ENCODE results near the gene TTBK1.

TTBK1 gene

DNA sequence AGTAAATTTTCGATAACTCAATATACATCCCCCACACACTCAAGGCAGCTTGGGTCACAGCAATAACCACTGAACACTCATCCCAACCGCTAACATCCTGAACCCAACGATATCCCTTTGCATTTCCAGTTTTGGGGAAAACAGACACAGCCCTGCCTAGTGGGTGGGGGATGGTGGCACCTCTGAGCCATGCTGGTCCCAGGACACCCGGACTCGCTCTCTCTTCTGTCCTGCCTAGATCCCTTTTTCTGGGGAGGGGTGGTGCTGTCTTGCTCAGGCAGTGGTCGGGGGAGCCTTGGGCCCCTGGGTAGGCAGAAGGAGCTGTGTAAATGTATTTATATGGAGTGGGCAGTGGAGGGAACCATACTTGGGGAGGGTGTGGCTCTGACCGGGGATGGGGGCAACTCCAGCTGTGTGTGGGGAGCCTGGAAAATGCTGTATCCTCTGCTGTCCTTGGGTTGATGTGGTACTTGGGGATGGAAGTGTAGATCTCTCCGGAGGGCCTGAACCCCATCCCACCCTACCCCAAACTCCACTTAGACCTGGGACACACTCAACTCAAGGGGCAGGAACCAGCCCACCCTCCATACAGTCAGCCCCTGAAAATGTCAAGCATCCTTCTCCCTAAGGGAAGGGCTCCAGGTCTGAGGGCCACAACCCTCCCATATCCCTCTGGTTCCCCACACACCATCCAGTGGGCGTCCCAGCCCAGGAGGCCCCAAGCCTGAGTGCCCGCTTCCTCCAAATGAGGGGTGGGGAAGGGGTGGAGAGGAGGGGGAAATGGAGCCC lies 31.0 kb downstream of the TTBK1 start:
- DNase-seq: no peak

DNA sequence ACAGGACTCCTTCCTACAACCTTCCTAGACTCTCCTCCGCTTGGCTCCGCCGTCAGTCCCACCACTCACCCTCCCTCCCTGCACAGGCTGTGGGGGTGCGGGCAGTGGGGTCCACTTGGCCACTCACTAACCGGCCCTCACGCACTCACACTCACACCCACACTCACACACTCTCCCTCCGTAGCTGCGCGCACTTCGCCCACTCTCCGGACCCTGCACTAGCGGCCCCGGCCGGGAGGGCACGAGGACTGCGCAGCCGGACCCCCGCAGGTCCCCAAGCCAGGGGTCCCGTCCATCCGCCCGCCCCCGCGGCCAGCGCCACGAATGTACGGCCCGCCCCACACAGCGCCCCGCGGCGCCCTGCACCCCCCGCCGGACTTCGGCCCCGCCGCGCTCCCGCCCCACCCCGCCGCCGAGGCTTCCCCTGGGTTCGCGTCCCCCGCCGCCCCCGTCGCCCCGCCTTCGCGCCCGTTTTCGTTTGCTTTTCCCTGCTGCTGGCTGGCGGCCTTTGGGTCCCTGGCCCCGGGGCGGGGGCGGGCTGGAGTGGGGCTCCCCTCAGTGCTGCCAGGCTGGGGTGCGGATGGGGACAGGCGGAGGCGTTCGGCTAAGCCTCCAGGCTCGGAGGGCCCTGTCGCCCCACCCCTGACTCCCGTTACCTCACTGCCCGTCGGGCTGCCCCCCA lies 31.8 kb downstream of the TTBK1 start:
- DNase-seq: no peak

DNA sequence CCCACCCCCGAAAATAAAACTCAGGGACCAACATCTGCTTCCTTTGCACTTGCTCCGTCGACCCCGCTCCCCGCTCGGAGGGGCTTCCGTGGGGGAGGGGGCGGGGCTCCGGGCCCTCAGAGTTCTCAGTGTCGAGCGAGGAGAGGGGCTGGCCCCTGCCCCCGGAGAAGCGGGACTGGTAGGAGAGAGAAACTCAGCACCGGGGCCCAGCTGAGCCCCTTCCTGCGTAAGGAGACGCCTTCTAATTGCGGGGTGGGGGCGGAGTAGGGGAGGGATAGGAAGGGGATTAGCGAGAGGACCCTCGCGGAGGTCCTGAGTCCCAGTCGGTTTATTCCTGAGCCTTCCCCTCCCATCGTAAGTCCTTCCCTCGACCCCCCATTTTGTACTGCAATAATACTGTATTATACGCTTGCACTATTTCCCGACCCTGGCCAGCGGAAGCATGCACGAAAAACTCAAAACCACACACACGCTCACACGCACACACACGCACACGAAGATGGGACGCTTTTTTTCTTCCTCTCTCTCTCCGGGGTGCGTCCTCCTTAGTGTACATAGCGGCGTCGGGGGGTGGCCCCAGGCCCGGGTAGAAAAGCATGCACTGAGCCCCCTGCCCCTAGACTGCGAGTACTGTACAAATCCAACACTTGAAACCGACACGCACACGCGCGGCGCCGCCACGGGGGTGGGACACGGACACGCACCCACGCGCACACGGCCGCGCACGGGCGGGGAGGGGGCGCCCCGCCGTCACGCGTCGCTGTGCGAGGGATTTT lies 32.7 kb downstream of the TTBK1 start:
- no peak for DNase-seq

DNA sequence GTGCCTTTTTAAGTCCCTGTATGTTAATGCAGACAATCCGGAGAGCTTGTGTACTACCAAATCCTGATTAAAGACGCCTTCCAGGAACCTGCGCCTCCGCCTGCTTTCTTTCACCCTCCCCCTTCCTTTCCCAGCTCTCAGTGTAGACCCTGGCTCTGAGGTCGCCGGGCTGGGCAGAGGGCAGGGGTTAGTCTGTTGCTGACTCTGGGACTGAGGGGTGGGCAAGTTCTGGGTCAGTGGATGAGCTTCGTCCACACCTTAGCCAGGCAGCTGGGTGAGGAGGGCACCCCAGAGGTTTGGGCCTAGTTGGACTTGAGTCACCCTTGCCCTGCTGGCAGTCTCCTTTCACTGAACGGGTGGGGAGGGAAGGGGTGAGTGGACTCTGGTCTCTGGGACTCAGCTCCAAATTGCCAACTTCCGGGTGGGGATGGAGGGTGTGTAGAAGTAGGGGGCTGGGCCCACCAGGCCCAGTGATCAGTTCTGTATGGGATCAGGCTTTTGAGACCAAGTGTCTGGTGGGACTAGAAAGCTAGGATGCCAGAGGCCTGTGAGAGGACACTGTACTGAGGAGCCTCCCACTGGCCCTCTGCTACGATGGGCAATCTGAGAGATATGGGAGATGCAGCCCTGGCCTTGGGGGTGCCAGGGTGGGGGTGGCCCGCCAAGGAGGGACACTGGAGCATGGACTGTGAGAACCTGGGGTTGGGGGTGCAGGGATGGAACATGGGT lies 33.5 kb downstream of the TTBK1 start:
- DNase-seq: no peak

DNA sequence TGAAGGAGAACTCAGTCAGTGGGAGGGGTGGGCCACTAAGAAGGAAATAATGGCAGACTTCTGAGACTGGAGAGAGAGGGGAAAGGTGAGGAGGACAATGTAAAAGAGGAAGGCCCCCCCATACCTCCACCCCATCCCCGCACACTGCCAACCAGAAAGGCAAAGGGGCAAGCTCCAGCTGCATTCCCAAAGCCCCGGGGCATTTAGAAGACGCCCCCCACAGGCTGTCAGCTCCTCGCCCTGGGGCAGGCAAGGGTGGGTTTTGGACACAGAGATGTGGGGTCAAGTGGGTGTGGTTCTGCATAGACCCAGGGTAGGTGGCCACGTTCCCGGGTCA lies 34.0 kb downstream of the TTBK1 start:
- DNase-seq: no peak

DNA sequence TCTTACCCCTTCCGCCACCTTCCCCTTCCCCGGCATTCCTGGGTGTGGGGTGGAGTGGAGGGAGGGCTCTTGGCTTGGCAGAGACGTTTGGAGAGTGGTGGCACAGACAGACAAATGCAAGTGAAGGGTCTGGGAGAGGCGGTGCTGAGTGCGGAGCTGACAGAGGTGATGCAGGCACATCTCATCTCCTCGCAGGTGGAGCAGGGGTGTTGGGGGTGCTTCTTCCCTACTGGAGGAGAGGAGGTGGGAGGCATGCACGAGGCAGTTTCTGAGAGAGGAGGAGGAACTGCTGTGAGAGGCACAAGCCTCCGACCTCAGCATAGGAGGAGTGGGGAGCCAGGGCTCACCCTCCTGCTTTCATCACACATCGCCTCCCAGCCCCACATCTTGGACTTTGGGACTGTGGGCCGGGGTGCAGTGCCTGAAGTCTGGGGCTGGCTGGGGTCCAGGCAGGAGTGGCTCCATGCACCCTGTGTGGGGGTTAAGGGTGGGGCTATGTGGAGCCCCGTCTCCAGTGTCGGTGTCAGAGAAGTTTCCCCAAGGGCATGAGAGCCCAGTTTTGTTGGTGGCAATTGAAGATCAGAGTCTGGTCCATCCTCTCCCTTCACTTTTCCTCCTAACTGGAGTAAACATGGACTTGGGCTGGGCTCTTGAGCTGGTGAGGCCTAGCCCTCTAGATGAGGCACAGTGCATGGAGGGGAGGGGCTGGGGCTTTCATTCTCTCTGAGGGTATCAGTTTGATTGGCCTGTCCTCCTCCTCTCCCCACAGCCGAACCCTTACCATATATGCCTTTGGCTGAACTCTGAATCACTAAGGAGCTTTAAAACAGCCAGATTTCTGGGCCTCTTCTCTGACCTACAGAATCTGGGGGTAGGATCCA lies 34.6 kb downstream of the TTBK1 start:
- DNase-seq: no peak

DNA sequence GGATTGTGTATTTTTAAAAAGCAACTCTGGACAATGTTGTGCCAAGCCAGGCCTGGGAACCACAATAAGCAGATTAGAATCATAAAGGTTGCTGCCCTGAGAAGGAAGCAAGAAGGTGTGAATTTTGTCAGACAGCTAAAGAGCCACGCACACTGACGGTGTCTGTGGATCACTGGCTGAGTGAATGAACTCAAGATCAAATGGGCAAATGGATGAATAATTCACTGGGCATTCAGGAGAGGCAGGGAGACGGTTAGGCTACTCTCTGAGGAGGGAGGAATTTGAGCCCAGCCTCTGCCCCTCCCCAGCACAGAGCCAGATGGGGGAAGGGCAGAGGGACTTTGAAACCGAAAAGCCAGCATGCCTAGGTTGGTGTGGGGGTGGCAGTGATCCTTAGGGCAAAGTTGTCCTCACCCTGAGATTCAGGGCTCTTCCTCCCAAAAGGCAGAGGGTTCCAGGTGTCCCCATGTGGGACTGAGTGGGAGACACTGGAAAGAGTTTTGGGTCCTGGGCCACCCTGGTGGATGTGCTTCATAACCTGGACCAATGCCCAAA lies 35.3 kb downstream of the TTBK1 start:
- no peak for DNase-seq

DNA sequence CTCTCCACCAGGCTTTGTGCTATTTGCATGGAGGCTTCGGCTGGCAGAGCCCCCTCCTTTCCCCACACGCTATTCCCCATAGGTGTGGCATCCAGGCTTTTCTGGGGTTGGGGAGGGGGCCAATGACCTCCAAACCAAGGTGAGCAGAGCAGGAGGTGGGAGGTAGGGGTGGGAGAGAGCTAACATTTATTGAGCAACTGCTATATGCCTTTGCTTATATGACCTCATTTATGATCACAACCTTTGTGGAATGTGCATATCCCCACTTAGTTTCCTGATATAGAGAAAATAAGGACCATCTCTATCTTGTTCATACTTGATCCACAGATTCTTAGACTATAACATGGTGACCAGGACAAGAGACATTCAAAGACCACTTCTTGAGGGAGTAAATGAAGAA lies 37.0 kb downstream of the TTBK1 start:
- no peak for DNase-seq

DNA sequence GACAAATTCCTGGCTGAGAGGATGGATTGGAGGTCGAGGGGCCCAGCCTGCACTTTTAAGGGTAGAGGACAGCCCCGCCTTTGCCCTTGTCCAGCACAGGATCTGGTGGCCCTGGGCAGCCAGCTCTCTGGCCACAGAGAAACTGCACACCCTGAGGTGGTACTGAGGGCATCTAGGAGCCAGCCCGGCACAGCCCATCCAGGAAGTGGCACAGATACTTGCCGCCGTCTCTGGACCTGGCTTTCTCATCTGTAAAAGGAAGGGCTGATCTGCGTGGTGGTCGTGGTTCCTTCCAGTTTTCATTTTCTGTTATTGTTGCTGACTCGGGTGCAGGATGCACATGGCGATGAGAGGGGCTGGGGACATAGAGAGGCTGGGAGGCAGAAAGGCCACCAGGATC lies 38.8 kb downstream of the TTBK1 start:
- no peak for DNase-seq

DNA sequence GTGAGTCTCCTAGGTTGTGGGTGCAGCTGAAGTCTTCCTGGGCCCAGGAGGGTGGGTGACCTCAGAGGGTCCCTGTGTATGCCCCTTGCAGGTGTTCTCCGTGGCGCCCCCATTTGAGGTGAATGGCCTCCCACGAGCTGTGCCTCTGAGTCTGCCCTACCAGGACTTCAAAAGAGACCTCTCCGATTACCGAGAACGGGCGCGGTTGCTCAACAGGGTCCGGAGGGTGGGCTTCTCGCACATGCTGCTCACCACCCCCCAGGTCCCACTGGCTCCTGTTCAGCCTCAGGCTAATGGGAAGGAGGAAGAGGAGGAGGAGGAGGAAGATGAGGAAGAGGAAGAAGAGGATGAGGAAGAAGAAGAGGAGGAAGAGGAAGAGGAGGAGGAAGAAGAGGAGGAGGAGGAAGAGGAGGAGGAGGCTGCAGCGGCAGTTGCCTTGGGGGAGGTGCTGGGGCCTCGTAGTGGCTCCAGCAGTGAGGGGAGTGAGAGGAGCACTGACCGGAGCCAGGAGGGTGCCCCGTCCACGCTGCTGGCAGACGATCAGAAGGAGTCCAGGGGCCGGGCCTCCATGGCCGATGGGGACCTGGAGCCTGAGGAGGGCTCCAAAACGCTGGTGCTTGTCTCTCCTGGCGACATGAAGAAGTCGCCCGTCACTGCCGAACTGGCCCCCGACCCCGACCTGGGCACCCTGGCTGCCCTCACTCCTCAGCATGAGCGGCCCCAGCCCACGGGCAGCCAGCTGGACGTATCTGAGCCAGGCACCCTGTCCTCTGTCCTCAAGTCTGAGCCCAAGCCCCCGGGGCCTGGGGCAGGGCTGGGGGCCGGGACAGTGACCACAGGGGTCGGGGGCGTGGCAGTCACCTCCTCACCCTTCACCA lies 39.6 kb downstream of the TTBK1 start:
- no peak for DNase-seq

DNA sequence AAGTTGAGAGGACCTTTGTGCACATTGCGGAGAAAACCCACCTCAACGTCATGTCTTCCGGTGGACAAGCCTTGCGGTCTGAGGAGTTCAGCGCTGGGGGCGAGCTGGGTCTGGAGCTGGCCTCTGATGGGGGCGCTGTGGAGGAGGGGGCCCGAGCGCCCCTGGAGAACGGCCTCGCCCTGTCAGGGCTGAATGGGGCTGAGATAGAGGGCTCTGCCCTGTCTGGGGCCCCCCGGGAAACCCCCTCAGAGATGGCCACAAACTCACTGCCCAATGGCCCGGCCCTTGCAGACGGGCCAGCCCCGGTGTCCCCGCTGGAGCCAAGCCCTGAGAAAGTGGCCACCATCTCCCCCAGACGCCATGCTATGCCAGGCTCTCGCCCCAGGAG lies 40.2 kb downstream of the TTBK1 start:
- no peak for DNase-seq

DNA sequence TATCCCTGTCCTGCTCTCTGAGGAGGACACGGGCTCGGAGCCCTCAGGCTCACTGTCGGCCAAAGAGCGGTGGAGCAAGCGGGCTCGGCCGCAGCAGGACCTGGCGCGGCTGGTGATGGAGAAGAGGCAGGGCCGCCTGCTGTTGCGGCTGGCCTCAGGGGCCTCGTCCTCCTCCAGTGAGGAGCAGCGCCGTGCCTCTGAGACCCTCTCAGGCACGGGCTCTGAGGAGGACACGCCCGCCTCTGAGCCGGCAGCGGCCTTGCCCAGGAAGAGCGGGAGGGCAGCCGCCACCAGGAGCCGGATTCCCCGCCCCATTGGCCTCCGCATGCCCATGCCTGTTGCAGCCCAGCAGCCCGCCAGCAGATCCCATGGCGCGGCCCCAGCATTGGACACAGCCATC lies 40.6 kb downstream of the TTBK1 start:
- DNase-seq: no peak

DNA sequence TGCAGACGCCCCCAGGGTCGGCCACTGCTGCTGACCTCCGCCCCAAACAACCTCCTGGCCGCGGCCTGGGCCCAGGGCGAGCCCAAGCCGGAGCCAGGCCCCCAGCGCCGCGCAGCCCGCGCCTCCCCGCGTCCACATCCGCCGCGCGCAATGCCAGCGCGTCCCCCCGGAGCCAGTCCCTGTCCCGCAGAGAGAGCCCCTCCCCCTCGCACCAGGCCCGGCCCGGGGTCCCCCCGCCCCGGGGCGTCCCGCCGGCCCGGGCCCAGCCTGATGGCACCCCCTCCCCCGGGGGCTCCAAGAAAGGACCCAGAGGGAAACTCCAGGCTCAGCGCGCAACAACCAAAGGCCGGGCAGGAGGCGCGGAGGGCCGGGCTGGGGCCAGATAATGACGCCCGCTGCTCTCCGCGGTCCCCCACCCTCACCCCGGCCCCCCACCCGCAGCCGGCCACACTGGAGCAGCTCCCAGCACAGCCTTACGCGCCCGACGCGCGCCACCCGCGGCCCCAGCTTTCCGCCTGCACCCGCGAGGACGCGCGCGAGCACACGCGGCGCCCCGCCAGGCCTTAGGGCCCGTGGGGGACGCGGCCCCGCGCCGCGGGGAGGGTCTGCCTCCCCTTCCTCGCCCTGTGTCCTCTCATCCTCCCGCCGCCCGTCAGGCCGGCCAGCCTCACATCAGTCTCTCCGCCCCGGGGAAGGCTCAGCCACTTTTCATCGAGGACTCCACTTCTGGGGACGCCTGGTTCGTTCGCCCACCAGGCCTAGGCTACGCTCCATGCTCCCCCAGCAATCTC lies 41.9 kb downstream of the TTBK1 start:
- DNase-seq: no peak

DNA sequence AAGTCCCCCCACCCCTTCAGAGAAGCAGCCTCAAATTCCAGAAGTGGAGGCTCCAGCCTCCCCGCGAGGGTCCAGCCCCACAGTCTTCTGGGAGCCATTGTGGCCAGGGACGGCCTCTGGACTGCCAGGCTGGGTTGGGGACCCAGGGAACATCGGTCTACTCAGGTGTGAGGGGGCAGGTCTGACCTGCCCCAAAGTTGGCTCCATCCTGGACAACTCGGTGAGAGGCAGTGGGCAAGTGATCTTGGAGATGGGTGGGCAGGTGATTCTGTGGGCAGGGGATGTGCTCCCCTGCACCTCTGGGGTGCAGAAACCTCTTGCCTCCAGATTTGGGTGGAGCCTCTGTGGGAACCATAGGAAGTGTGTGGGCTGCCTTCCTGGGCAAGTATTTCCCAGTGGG lies 42.6 kb downstream of the TTBK1 start:
- no peak for DNase-seq

DNA sequence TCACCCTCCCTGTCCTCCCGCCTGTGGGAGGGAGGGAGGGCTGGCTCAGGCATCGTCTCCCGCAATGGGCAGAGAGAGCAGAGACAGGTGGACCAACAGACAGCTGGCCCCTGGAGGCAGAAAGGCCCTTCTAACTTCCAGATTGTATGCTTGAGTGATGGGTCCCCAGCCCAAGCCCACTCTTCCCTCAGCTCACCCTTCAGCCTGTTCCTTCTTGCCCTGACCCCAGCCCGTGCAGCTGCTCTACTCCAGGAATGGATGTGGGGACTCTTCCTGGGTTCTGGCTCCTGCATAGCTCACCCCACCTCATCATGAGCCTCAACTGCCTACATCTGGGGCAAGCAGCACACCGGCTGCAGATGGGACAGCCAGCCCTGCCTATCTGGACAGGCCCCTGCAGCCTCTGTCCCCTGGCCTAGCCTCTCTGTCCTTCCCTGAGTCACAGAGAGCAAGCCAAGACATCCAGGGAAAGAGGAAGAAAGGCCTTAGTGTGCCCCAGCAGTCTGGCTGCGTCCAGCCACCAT lies 43.2 kb downstream of the TTBK1 start:
- no peak for DNase-seq

DNA sequence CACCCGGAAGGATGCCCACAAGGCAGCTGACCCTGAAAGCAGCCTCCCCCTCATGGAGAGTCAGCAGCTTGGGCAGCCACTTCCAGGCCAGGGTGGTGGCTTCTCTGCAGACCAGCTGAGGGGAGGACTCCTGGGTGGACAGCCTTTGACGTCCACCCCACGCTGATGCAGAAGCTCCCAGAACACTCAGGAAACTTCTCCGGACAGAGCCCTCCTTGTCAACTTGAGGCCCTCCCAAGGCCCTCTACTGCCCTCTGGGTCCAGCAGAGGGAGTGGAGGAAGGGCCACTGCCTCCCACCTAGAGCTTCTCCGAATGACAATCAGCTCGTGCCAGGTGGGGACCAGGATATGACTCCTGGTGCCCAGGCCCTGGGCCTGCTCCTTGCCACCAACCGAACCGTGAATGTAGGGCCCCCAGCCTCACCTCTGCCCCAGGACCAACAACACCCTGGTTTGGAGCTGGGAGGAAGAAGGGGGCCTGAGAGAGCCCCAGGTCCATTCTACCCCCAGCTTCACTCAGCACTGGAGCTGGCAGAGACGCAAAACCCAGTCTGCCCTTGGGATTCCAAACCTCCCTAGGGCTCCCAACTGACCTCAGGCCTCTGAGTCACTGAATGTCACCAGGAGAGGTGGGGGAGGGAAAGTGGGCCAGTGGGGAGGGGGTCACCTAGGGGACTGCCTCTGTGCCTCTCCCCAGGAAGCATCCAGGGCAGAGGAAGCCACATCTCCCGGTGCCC lies 43.9 kb downstream of the TTBK1 start:
- DNase-seq: no peak

DNA sequence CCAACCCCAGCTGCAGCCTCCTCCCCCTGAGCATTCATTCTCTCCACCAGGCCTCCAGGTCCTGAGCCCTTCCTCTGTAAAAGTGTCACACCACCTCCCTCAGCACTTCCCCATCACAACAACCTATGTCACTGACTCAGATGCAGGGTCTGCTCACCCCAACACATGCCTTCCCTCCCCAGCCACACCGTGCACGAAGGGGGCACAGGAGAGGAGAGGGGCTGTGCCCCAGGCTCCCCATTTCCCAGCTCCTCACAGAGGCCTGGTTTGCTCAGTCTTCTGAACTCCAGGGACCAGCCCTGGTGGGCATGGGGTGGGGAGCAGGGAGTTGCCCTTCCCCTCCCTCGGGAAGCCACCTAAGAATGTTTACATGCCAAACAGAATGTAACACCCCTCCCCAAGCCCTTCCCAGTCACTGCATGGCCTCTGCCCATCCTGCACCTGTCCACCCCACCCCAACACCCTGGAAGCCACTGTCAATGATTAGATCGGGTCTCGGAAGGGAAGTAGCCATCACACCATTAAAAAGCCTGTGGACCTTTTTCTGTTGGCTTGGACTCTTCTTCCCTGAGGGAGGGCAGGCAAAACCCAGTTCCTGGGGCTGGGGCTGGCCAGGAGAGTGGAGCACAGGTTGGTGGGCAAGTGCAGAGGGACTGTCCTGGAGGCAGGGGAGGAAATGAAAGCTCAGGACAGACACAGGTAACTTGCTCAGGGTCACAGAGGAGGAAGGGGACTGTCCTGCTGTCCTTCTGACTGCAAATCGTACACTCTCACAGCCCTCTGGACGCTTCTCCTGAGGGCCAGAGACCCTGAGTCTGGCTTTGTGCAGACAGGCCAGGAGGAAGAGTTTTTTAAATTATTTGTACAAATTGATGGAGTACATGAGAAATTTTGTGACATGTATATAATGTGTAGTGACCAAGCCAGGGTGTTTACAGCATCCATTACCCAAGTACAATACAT lies 44.7 kb downstream of the TTBK1 start:
- DNase-seq: no peak

DNA sequence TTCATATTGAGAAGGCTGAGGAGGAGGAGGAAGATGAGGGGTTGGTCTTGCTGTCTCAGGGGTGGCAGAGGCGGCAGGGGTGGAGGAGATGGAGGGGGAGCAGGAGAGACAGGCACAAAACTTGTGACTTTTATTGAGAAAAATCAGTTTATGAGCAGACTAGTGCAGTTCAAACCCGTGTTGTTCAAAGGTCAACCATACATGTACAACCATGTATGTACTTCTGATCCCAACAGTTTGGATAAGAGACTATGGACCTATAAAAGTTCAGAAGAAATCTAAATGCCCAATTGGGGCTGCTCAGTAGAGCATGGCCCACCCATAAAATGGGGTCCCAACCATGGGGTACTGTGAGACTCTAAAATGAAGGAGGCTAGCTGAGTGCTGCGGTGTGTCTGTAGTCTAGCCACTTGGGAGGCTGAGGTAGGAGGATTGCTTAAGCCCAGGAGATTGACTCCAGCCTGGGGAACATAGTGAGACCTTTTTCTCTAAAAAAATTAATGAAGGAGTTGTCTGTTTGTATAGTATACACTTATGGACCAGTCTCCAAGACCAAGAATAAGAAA lies 47.1 kb downstream of the TTBK1 start:
- no peak for DNase-seq

Measured in NCI-H1436 (cell line).